HG03565 (cell line): ENCODE results near the gene FRS2.
"Not testable (repeated sequence)": the region's sequence is repeated elsewhere in the genome, so short reads cannot be mapped to it uniquely, and the experiment has no call there.

ENCODE experiments used
- ATAC-seq: cut with Tn5 transposase; IDR thresholded peaks from one replicate; pipeline ENCODE4 v1.9.1; 2021; ENCODE audit warnings: mild to moderate bottlenecking, moderate library complexity; ENCODE audit not compliant: unreplicated experiment

FRS2 gene

GRCh38 chr12:69570545-69571399, 100.6 kb downstream of the FRS2 start:
- ATAC-seq, result peak; percentile 80

GRCh38 chr12:69575346-69575745, 105.2 kb downstream of the FRS2 start:
- ATAC-seq, result no peak

GRCh38 chr12:69578283-69578682, 108.1 kb downstream of the FRS2 start:
- ATAC-seq, result no peak

GRCh38 chr12:69579029-69579428, 108.8 kb downstream of the FRS2 start:
- ATAC-seq, result no peak

- no peak for ATAC-seq
These were observed 109.9 kb downstream of the FRS2 start for GRCh38 chr12:69580074-69580473.

GRCh38 chr12:69583203-69583602, 113.0 kb downstream of the FRS2 start:
- no peak for ATAC-seq

GRCh38 chr12:69585189-69586062, 115.2 kb downstream of the FRS2 start, which contains the start of gene CCT2:
TSS of gene CCT2 (plus strand) at chr12:69585459. CDS start at chr12:69585522, 63 bp downstream.
- peak; percentile 90 for ATAC-seq

GRCh38 chr12:69588527-69588926, 118.3 kb downstream of the FRS2 start:
- no peak for ATAC-seq

GRCh38 chr12:69589082-69589481, 118.9 kb downstream of the FRS2 start:
- ATAC-seq, result no peak

GRCh38 chr12:69595689-69596088, 125.5 kb downstream of the FRS2 start:
- no peak for ATAC-seq

- no peak for ATAC-seq
These were observed 128.1 kb downstream of the FRS2 start for GRCh38 chr12:69598174-69598753.

GRCh38 chr12:69600804-69601203, 130.6 kb downstream of the FRS2 start:
- no peak for ATAC-seq

- no peak for ATAC-seq
These were observed 131.9 kb downstream of the FRS2 start for GRCh38 chr12:69601962-69602685.

GRCh38 chr12:69602954-69603353, 132.8 kb downstream of the FRS2 start:
- ATAC-seq, result no peak

GRCh38 chr12:69603556-69603955, 133.4 kb downstream of the FRS2 start:
- not testable (repeated sequence) for ATAC-seq

- ATAC-seq, result not testable (repeated sequence)
These were observed 134.1 kb downstream of the FRS2 start for GRCh38 chr12:69604275-69604674.

GRCh38 chr12:69608114-69608513, 137.9 kb downstream of the FRS2 start:
- no peak for ATAC-seq

- ATAC-seq, result no peak
These were observed 139.9 kb downstream of the FRS2 start for GRCh38 chr12:69610126-69610525.

GRCh38 chr12:69610729-69611128, 140.5 kb downstream of the FRS2 start, which contains the start of gene LRRC10:
TSS of gene LRRC10 (minus strand) at chr12:69610907. CDS start at chr12:69610838, 69 bp downstream.
- no peak for ATAC-seq

GRCh38 chr12:69613351-69613750, 143.2 kb downstream of the FRS2 start:
- no peak for ATAC-seq

GRCh38 chr12:69616025-69616424, 145.8 kb downstream of the FRS2 start:
- no peak for ATAC-seq
